Choroid plexus epithelial cell (primary cell): ENCODE measurements around the gene PNLIPRP3.

Experiments
- DNase-seq: peaks from one replicate; pipeline ENCODE4 v3.0.0-alpha.2; 2010; ENCODE audit warnings: low read depth
- H3K4me3 ChIP-seq: 2 replicates; pipeline ENCODE4 v1.5.1; 2011; ENCODE audit warnings: low read depth, mild to moderate bottlenecking, control low read depth, low read length, moderate library complexity
- CTCF ChIP-seq: conservative IDR thresholded peaks from 2 replicates; pipeline ENCODE4 v1.5.1; 2011; ENCODE audit warnings: low read depth, mild to moderate bottlenecking, control low read depth, inconsistent platforms, low read length, moderate library complexity

The PNLIPRP3 gene

GRCh38 chr10:116526219-116526618 is 98.6 kb downstream of the PNLIPRP3 start:
- TF ChIP-seq CTCF = no peak
- DNase-seq = no peak
- no peak overlapping the region for H3K4me3 ChIP-seq
